ENCODE results near the gene LAPTM5. TPM values are rescaled to one million over a fixed set of nuclear protein-coding genes. Genes with fewer than 3 reads are reported as not detected.

LAPTM5 gene
- total and polyA plus RNA-seq, 10 of the 15 experiments (the other 5 are each of a cell fraction or from before 2014, with no cell fraction given), result 24.1 to 1,034 (median 687) TPM

DNA sequence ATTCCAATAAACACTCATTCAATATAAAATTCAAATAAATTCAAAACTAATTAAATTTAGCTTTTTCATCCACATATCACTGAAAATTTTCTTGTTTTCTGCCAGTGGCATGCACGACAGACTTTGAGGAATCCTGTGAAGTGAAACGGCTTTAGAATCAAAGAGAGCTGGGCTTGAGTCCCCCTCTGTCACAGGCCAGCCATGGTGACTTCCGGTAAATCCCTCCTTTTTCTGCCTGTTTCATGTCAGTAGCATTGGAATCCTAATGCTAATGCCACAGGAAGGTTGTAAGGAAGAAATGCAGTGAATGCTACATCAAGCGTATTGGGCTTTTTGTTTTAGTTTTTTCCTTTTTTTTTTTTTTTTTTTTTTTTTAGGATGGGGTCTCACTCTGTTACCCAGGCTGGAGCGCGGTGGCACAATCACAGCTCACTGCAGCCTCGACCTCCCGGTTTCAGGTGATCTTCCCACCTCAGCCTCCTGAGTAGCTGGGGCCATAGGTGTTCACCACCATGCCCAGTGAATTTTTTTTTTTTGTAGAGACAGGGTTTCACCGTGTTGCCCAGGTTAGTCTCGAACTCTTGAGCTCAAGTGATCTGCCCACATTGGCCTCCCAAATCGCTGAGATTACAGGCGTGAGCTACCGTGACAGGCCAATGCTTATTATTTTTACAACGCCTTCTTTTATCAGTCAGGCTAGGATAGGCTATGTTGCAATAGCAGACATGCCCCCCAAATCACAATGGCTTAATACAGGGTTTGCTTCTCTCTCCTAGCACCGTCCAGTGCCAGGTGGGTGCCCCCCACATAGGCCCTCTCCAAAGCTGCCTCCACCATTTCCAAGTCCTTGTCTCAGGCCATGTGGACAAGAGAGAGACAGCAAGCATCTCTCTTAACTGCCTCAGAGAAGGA lies 30.5 kb downstream of the LAPTM5 start (continued):
- TF ChIP-seq RELB (IDR thresholded peaks at IDR 0.05; ENCODE audit: low read depth), result no peak

GRCh38 chr1:30726236-30726635 lies 31.3 kb downstream of the LAPTM5 start:
- WGBS (ENCODE audit: insufficient coverage, insufficient replicate concordance, low lambda C conversion rate, missing lambda C conversion rate), result 69% methylated on average over 7 of the region's 7 CpGs

More at GRCh38 chr1:30726236-30726635, 31.3 kb downstream of the LAPTM5 start:
- Histone ChIP-seq H3K4me3 (no peak overlapping the region), H3K4me1 (ENCODE audit: control insufficient read depth, insufficient read depth, low read length) (peaks cover 19% of the 10 kb centered on the region), H3K9ac (ENCODE audit: control insufficient read depth, insufficient read depth, low read length) (no peak overlapping the region), H3K27me3 (replicated peaks in 1 of 2; ENCODE audit: control insufficient read depth in 2 of 2, insufficient read depth in 2 of 2, low read length in 1 of 2) (no peaks in the 10 kb centered on the region), H3K4me2 (ENCODE audit: control insufficient read depth, insufficient read depth) (no peak overlapping the region), H3K9me3 (replicated peaks; ENCODE audit: control insufficient read depth, insufficient read depth, low read length) (no peaks in the 10 kb centered on the region), H2AFZ (ENCODE audit: control insufficient read depth, low read depth, low read length) (no peak overlapping the region), H3K36me3 (ENCODE audit: control insufficient read depth in 2 of 2, insufficient read depth in 2 of 2, low read length in 1 of 2) (no peaks in the 10 kb centered on the region), H3K79me2 (ENCODE audit: control insufficient read depth, insufficient read depth, low read length) (no peaks in the 10 kb centered on the region), H4K20me1 (ENCODE audit: control insufficient read depth, insufficient read depth) (no peaks in the 10 kb centered on the region), H3K27ac (ENCODE audit: control insufficient read depth, insufficient read depth) (no peak overlapping the region)
- ATAC-seq (no peak), DNase-seq (ENCODE audit: low read depth, low spot score) (no peak), FAIRE-seq (no peak)
- ChIA-PET CTCF (interaction anchor here (1.3 to 11.2 kb wide), 5 partner anchors 6 to 54 kb away, joined by 3 to 221 read pairs (median 43); no protein-coding TSS in a partner anchor), POLR2A (interaction anchor here (1.2 to 7.0 kb wide), 5 partner anchors 18 to 54 kb away, joined by 3 to 45 read pairs (median 8); no protein-coding TSS in a partner anchor), RAD21 (ENCODE audit: unreplicated experiment) (interaction anchor here (1.1 to 15.6 kb wide), 4 partner anchors 18 to 55 kb away, joined by 3 to 538 read pairs (median 6); partner anchors contain the start of gene LAPTM5), SMC1A (ENCODE audit: uncharacterized antibody, unreplicated experiment) (interaction anchor here (1.2 to 21.5 kb wide), 5 partner anchors 10 to 185 kb away, joined by 3 to 556 read pairs (median 4); partner anchors contain the start of gene LAPTM5)
- in situ Hi-C loops (cut with MboI) (loop anchor here (10.0 kb wide), 1 partner anchor 49 kb away; no protein-coding TSS in a partner anchor), intact Hi-C loops (cut with micrococcal nuclease; ENCODE audit: unreplicated experiment) (no loop called here)
- BruUV-seq (replicated peaks), result no TSS peak
- TF ChIP-seq FOS (IDR thresholded peaks at IDR 0.05; ENCODE audit: borderline replicate concordance, extremely low read depth, insufficient read length) (no peak), ZNF274 (IDR thresholded peaks at IDR 0.05; ENCODE audit: insufficient read depth, insufficient read length) (no peak), EZH2 (IDR thresholded peaks at IDR 0.05; ENCODE audit: borderline replicate concordance, control insufficient read depth, low read depth, low read length) (no peak), POLR2AphosphoS5 (IDR thresholded peaks at IDR 0.05; ENCODE audit: low read length) (no peak), IRF4 (IDR thresholded peaks at IDR 0.05; ENCODE audit: low read depth, low read length) (no peak)

All from GM12878 (cell line).